HG03354 (cell line): ENCODE data around the gene FAM236A.
A peak's percentile ranks its signal among the peaks of the same experiment; 100 is the strongest.
"Not testable (repeated sequence)": the region's sequence is repeated elsewhere in the genome, so short reads cannot be mapped to it uniquely, and the experiment has no call there.

Experiments
- ATAC-seq: cut with Tn5 transposase; IDR thresholded peaks from one replicate; pipeline ENCODE4 v1.9.1; 2021; ENCODE audit warnings: mild to moderate bottlenecking; ENCODE audit not compliant: unreplicated experiment, poor library complexity, severe bottlenecking

Gene FAM236A

GRCh38 chrX:72937906-72938305 lies at the start of gene FAM236A:
FAM236A (plus strand) TSS chrX:72938206; CDS start chrX:72938263, 57 bp downstream.
- ATAC-seq = not testable (repeated sequence)

GRCh38 chrX:72889740-72890139 lies 48.3 kb upstream of the FAM236A start:
- not testable (repeated sequence) for ATAC-seq

GRCh38 chrX:72912315-72912714 lies 25.7 kb upstream of the FAM236A start, which contains the start of gene FAM236C:
FAM236C (plus strand) TSS chrX:72912615; CDS start chrX:72912715, 100 bp downstream.
- ATAC-seq = not testable (repeated sequence)

- ATAC-seq = not testable (repeated sequence)
Observed at GRCh38 chrX:72916096-72916495, 21.9 kb upstream of the FAM236A start.

GRCh38 chrX:72932283-72932682 lies 5.7 kb upstream of the FAM236A start:
- not testable (repeated sequence) for ATAC-seq

- ATAC-seq = not testable (repeated sequence)
Observed at GRCh38 chrX:72936455-72936854, 1.6 kb upstream of the FAM236A start.

- not testable (repeated sequence) for ATAC-seq
Observed at GRCh38 chrX:72936882-72937455, 1.0 kb upstream of the FAM236A start.

- not testable (repeated sequence) for ATAC-seq
Observed at GRCh38 chrX:72942272-72942671, 4.3 kb downstream of the FAM236A start.

GRCh38 chrX:72943035-72943818 lies 5.2 kb downstream of the FAM236A start:
- peak; percentile 74 for ATAC-seq

- ATAC-seq = peak; percentile 80
Observed at GRCh38 chrX:72943819-72944169, 5.8 kb downstream of the FAM236A start, which contains the start of gene DMRTC1. DMRTC1 (minus strand) TSS chrX:72943837; CDS start chrX:72875694, 68,143 bp downstream.

- not testable (repeated sequence) for ATAC-seq
Observed at GRCh38 chrX:72959971-72960370, 22.0 kb downstream of the FAM236A start.

- ATAC-seq = not testable (repeated sequence)
Observed at GRCh38 chrX:72971859-72972258, 33.9 kb downstream of the FAM236A start.

GRCh38 chrX:72974885-72975284 lies 36.9 kb downstream of the FAM236A start:
- ATAC-seq = not testable (repeated sequence)

GRCh38 chrX:72980894-72981469 lies 43.0 kb downstream of the FAM236A start:
- ATAC-seq = not testable (repeated sequence)
